ENCODE measurements around the gene PARP6.

Gene PARP6

DNA sequence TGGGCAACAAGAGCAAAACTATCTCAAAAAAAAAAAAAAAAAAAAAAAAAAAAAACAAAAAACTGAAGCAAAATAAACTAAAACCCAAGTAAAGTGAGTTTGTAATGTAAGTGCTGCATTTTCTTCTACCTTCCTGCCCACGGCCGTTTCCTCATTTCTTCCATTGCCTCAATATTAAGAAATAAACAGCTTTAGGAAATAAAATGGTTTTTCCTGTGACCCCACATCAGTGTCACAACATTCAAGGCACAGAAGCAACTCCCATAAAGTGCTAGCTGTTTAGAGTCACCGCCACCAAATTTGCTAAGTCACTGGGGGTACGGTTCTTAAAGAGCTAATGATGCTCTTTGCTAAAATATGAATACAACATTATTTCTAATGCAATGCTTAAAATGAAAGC is 44.6 kb downstream of the PARP6 start:
- Histone ChIP-seq H3K4me3 (replicated peaks; ENCODE audit: low read depth, low read length) (peak overlapping the region; percentile 76), H3K27me3 (replicated peaks; ENCODE audit: control insufficient read depth, insufficient read depth, low read length) (no peaks in the 10 kb centered on the region), H3K36me3 (ENCODE audit: control insufficient read depth, insufficient read depth, low read length) (peaks cover 12% of the 10 kb centered on the region)
- TF ChIP-seq, protein P1, sequence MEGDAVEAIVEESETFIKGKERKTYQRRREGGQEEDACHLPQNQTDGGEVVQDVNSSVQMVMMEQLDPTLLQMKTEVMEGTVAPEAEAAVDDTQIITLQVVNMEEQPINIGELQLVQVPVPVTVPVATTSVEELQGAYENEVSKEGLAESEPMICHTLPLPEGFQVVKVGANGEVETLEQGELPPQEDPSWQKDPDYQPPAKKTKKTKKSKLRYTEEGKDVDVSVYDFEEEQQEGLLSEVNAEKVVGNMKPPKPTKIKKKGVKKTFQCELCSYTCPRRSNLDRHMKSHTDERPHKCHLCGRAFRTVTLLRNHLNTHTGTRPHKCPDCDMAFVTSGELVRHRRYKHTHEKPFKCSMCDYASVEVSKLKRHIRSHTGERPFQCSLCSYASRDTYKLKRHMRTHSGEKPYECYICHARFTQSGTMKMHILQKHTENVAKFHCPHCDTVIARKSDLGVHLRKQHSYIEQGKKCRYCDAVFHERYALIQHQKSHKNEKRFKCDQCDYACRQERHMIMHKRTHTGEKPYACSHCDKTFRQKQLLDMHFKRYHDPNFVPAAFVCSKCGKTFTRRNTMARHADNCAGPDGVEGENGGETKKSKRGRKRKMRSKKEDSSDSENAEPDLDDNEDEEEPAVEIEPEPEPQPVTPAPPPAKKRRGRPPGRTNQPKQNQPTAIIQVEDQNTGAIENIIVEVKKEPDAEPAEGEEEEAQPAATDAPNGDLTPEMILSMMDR (IDR thresholded peaks at IDR 0.05; ENCODE audit: insufficient read depth, low read length, poor library complexity, severe bottlenecking), result no peak
- DNase-seq (ENCODE audit: extremely low read depth, insufficient read length), result no peak

DNA sequence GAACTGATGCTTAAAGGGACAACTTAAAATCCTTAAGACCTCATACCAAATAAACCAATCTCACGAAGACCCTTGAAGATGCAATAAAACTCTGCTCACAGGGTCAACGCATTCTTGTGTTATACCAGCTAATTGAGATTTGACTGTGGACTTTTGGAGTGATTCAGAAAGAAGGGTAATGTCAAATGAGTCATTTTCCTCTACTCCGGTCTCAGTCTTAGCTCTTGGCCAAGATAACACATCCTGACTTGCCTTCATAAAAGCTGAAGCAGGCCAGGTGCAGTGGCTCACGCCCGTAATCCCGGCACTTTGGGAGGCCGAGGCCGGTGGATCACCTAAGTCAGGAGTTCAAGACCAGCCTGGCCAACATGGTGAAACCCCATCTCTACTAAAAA is 45.2 kb downstream of the PARP6 start:
- Histone ChIP-seq H3K27me3 (replicated peaks; ENCODE audit: control insufficient read depth, insufficient read depth, low read length) (no peaks in the 10 kb centered on the region), H3K4me3 (replicated peaks; ENCODE audit: low read depth, low read length) (peak overlapping the region; percentile 76), H3K36me3 (ENCODE audit: control insufficient read depth, insufficient read depth, low read length) (peaks cover 17% of the 10 kb centered on the region)
- TF ChIP-seq, protein P1 (IDR thresholded peaks at IDR 0.05; ENCODE audit: insufficient read depth, low read length, poor library complexity, severe bottlenecking), result no peak
- DNase-seq (ENCODE audit: extremely low read depth, insufficient read length), result peak; percentile 59

- Histone ChIP-seq H3K27me3 (replicated peaks; ENCODE audit: control insufficient read depth, insufficient read depth, low read length) (no peaks in the 10 kb centered on the region), H3K4me3 (replicated peaks; ENCODE audit: low read depth, low read length) (no peak overlapping the region), H3K36me3 (ENCODE audit: control insufficient read depth, insufficient read depth, low read length) (peaks cover 40% of the 10 kb centered on the region)
- no peak for DNase-seq (ENCODE audit: extremely low read depth, insufficient read length)
- TF ChIP-seq, protein P1 (IDR thresholded peaks at IDR 0.05; ENCODE audit: insufficient read depth, low read length, poor library complexity, severe bottlenecking), result no peak
Measured at GRCh38 chr15:72223278-72223677, 49.1 kb downstream of the PARP6 start.

GRCh38 chr15:72222393-72222792 is 50.0 kb downstream of the PARP6 start:
- no peak overlapping the region for H3K4me3 ChIP-seq (replicated peaks; ENCODE audit: low read depth, low read length)
- DNase-seq (ENCODE audit: extremely low read depth, insufficient read length), result no peak
- H3K36me3 ChIP-seq (ENCODE audit: control insufficient read depth, insufficient read depth, low read length), result peaks cover 44% of the 10 kb centered on the region
- TF ChIP-seq, protein P1 (IDR thresholded peaks at IDR 0.05; ENCODE audit: insufficient read depth, low read length, poor library complexity, severe bottlenecking), result no peak
- H3K27me3 ChIP-seq (replicated peaks; ENCODE audit: control insufficient read depth, insufficient read depth, low read length), result no peaks in the 10 kb centered on the region

DNA sequence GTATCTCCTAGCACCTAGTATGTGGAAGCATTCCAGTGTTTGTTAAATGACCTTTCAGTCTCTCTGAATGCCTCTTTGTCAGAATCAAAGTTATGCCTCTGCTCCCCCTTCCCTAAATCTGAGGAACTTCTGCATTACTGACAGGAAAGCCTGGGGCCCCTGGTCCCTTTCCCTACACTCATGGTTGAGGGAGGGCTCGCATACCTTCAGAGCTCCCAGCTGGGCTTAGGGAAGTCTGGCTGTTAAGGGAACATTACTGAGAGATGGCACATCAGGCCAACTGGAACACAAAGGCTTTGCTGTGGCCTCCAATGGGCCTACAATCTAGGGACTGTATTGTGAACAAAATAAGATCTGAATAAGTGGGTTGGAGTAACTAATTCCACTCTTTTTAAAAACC is 51.7 kb downstream of the PARP6 start:
- Histone ChIP-seq H3K4me3 (replicated peaks; ENCODE audit: low read depth, low read length) (no peak overlapping the region), H3K27me3 (replicated peaks; ENCODE audit: control insufficient read depth, insufficient read depth, low read length) (no peaks in the 10 kb centered on the region), H3K36me3 (ENCODE audit: control insufficient read depth, insufficient read depth, low read length) (peaks cover 57% of the 10 kb centered on the region)
- TF ChIP-seq, protein P1 (IDR thresholded peaks at IDR 0.05; ENCODE audit: insufficient read depth, low read length, poor library complexity, severe bottlenecking), result no peak
- DNase-seq (ENCODE audit: extremely low read depth, insufficient read length), result no peak

- no peak for DNase-seq (ENCODE audit: extremely low read depth, insufficient read length)
- Histone ChIP-seq H3K36me3 (ENCODE audit: control insufficient read depth, insufficient read depth, low read length) (peaks cover 46% of the 10 kb centered on the region), H3K27me3 (replicated peaks; ENCODE audit: control insufficient read depth, insufficient read depth, low read length) (no peaks in the 10 kb centered on the region), H3K4me3 (replicated peaks; ENCODE audit: low read depth, low read length) (no peak overlapping the region)
- TF ChIP-seq, protein P1 (IDR thresholded peaks at IDR 0.05; ENCODE audit: insufficient read depth, low read length, poor library complexity, severe bottlenecking), result no peak
Measured at GRCh38 chr15:72217216-72217615, 55.1 kb downstream of the PARP6 start.
